ENCODE results near the gene ZIC5.

DNA sequence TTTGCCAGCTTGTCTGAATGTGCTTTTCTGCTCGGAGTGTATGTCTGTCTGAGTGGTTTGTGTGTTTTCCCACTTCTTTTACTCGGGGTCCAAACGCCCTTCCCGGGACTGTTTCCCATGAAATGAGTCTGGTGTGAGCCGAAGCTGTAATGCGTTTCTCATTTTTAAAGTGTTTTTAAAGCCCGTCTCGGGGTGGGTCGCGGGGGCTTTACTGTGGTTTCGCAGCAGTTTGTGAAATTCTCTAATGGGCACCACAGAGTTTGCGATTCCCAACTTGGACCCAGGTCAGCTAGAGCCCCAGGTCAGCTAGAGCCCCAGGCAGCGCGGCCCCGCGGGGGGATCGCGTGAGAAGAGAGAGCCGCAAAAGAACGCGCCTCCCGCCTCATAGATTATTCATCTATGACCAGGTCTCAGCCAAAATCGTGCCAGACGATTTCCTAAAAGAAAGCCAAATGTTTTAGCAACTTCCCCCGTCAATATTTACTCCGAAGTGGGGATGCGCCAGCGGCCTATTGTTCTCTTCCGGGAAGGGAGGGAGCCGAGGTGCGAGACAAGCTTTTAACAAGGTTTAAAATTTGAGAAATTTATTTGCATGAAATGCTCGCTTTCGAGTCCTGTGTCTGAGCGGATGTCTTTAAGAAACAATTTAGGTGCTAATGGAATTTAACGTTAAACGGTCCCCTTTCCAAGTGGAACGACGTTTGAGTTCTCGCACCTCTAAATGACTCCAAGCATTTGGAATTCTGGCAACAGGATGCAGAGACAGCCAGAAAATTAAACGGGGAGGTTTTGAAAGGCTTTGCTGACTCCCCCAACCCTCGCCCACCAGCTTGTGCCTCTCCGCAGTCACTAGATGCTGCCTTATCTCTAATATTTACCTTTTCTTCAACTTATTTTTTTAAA, 12.2 kb upstream of the ZIC5 start:
- TF ChIP-seq, protein P1, sequence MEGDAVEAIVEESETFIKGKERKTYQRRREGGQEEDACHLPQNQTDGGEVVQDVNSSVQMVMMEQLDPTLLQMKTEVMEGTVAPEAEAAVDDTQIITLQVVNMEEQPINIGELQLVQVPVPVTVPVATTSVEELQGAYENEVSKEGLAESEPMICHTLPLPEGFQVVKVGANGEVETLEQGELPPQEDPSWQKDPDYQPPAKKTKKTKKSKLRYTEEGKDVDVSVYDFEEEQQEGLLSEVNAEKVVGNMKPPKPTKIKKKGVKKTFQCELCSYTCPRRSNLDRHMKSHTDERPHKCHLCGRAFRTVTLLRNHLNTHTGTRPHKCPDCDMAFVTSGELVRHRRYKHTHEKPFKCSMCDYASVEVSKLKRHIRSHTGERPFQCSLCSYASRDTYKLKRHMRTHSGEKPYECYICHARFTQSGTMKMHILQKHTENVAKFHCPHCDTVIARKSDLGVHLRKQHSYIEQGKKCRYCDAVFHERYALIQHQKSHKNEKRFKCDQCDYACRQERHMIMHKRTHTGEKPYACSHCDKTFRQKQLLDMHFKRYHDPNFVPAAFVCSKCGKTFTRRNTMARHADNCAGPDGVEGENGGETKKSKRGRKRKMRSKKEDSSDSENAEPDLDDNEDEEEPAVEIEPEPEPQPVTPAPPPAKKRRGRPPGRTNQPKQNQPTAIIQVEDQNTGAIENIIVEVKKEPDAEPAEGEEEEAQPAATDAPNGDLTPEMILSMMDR (conservative IDR thresholded peaks at IDR 0.05 in 1 of 2, IDR thresholded peaks at IDR 0.05 in 1 of 2; ENCODE audit: low read depth in 1 of 2, low read length in 2 of 2), result no peak
- no peak for TF ChIP-seq EZH2 (IDR thresholded peaks at IDR 0.05; ENCODE audit: low read length, missing control alignments)
